Kidney (tissue), 14 donors: Measurements from ENCODE around the gene PPL. TPM values are rescaled to one million over a fixed set of nuclear protein-coding genes. Genes with fewer than 3 reads are reported as not detected.

Experiments
- DNase-seq, 5 donors: peaks; one replicate each; pipeline ENCODE4 v3.0.0-alpha.2; 2013 to 2020
- FAIRE-seq: peaks from 2 replicates; lab custom pipeline; 2012; peaks lifted over from hg19 to GRCh38; lab: Jason Lieb, UNC
- H3K27ac ChIP-seq, 2 donors: one replicate each; pipeline ENCODE4 v1.7.0; 2013; ENCODE audit warnings: low read depth in 2 of 2, low read length in 2 of 2, inconsistent platforms in 1 of 2
- H3K27me3 ChIP-seq: one replicate; pipeline ENCODE4 v1.7.1; 2013; ENCODE audit warnings: low read length, inconsistent platforms; ENCODE audit not compliant: control insufficient read depth, insufficient read depth
- H3K36me3 ChIP-seq, 3 donors: one replicate each; pipeline versions ENCODE4 v1.7.0 to v1.7.1; 2013; ENCODE audit warnings: low read length in 3 of 3, control low read depth in 1 of 3, inconsistent platforms in 1 of 3; ENCODE audit not compliant: insufficient read depth in 3 of 3, control insufficient read depth in 2 of 3
- H3K4me1 ChIP-seq, 3 donors: one replicate each; pipeline versions ENCODE4 v1.7.0 to v1.7.1; 2013; ENCODE audit warnings: low read length in 3 of 3, inconsistent platforms in 1 of 3, low read depth in 1 of 3; ENCODE audit not compliant: control insufficient read depth in 2 of 3, insufficient read depth in 2 of 3
- H3K4me3 ChIP-seq, 3 donors: one replicate each; pipeline versions ENCODE4 v1.7.0 to v1.8.1; 2013; ENCODE audit warnings: low read length in 3 of 3, control low read depth in 1 of 3, inconsistent platforms in 1 of 3
- H3K9ac ChIP-seq, 3 donors: one replicate each; pipeline versions ENCODE4 v1.7.0 to v1.7.1; 2013; ENCODE audit warnings: low read length in 3 of 3, control low read depth in 1 of 3, inconsistent platforms in 1 of 3
- H3K9me3 ChIP-seq, 3 donors: one replicate each; pipeline versions ENCODE4 v1.7.0 to v1.7.1; 2013; ENCODE audit warnings: low read length in 3 of 3, control low read depth in 1 of 3, inconsistent platforms in 1 of 3; ENCODE audit not compliant: control insufficient read depth in 2 of 3, insufficient read depth in 1 of 3
- intact Hi-C: fragments of 100-400 bp; cut with DNase I; formaldehyde crosslinking; loops from one replicate; pipeline ENCODE4 v1.11.1; 2022
- polyA plus RNA-seq: library from polyadenylated mRNA; stranded (reverse); fragments of 350-450 nt; fragmentation: Illumina TruSeq; extraction: RNeasy Lipid Tissue Mini Kit (QIAGEN cat#74804); gene quantifications from one replicate; pipeline ENCODE4 v1.2.3, GENCODE V29; 2014; ENCODE audit warnings: low read depth, low replicate concordance; ENCODE audit not compliant: insufficient read depth
- total RNA-seq: library from RNA; stranded (reverse); fragmentation: NEBNext Ultra II Directional; extraction: Animal tissue kit (Norgen Biotek cat#: 25700); gene quantifications from one replicate; pipeline ENCODE4 v1.2.1, GENCODE V29; 2021
- TF ChIP-seq, protein P1 (sequence below): IDR thresholded peaks from 3 replicates; pipeline ENCODE4 v1.5.1; 2012; ENCODE audit warnings: mild to moderate bottlenecking, moderate library complexity, borderline replicate concordance; ENCODE audit not compliant: insufficient read depth; ENCODE audit errors: extremely low read depth
- donor health status: control.
- donor health status: control.
- donor health status: control.
- donor health status: control.
- donor health status: control.
- donor health status: DM: yes; HTN: yes; CAD: no.
- donor health status: Normal renal cell carcinoma (clear cell type).

The PPL gene
- total and polyA plus RNA-seq, 2 donors from 2014 or later: 7.7 to 78.4 TPM

GRCh38 chr16:4832698-4833343 is 104.1 kb downstream of the PPL start:
- H3K27ac ChIP-seq: no peak overlapping the region
- no peak overlapping the region for H3K9ac ChIP-seq
- peaks cover 9 to 53% (median 36%) of the 10 kb centered on the region in 3 donors for H3K36me3 ChIP-seq
- TF ChIP-seq, protein P1, sequence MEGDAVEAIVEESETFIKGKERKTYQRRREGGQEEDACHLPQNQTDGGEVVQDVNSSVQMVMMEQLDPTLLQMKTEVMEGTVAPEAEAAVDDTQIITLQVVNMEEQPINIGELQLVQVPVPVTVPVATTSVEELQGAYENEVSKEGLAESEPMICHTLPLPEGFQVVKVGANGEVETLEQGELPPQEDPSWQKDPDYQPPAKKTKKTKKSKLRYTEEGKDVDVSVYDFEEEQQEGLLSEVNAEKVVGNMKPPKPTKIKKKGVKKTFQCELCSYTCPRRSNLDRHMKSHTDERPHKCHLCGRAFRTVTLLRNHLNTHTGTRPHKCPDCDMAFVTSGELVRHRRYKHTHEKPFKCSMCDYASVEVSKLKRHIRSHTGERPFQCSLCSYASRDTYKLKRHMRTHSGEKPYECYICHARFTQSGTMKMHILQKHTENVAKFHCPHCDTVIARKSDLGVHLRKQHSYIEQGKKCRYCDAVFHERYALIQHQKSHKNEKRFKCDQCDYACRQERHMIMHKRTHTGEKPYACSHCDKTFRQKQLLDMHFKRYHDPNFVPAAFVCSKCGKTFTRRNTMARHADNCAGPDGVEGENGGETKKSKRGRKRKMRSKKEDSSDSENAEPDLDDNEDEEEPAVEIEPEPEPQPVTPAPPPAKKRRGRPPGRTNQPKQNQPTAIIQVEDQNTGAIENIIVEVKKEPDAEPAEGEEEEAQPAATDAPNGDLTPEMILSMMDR: no peak
- no peak overlapping the region for H3K4me3 ChIP-seq
- DNase-seq: no peak
- no peaks in the 10 kb centered on the region for H3K9me3 ChIP-seq
- FAIRE-seq: no peak
- H3K27me3 ChIP-seq: no peaks in the 10 kb centered on the region
- intact Hi-C loops: no loop called here
- H3K4me1 ChIP-seq: no peaks in the 10 kb centered on the region

Other genes with a start within 250 kb of the PPL start
- 30.6 TPM for gene NUDT16L1, start 243.6 kb downstream of the PPL start, total RNA-seq
- gene NUDT16L1, start 243.6 kb downstream of the PPL start, polyA plus RNA-seq: 69.4 TPM
- gene ANKS3, start 202.9 kb downstream of the PPL start, total RNA-seq: 27.6 TPM
- gene ANKS3, start 202.9 kb downstream of the PPL start, polyA plus RNA-seq: 20.7 TPM
- 1.8 TPM for gene DNAAF8, start 202.6 kb downstream of the PPL start, total RNA-seq
- 4.0 TPM for gene DNAAF8, start 202.6 kb downstream of the PPL start, polyA plus RNA-seq
- 18.3 TPM for gene ZNF500, start 170.0 kb downstream of the PPL start, total RNA-seq
- 4.9 TPM for gene ZNF500, start 170.0 kb downstream of the PPL start, polyA plus RNA-seq
- not detected for gene SEPTIN12, start 148.8 kb downstream of the PPL start, total RNA-seq
- gene SEPTIN12, start 148.8 kb downstream of the PPL start, polyA plus RNA-seq: not detected
- 36.5 TPM for gene SMIM22, start 141.8 kb downstream of the PPL start, total RNA-seq
- gene SMIM22, start 141.8 kb downstream of the PPL start, polyA plus RNA-seq: 74.2 TPM
- gene ROGDI, start 134.5 kb downstream of the PPL start, total RNA-seq: 20.8 TPM
- 86.1 TPM for gene ROGDI, start 134.5 kb downstream of the PPL start, polyA plus RNA-seq
- 119 TPM for gene GLYR1, start 89.9 kb downstream of the PPL start, total RNA-seq
- 47.9 TPM for gene GLYR1, start 89.9 kb downstream of the PPL start, polyA plus RNA-seq
- 28.6 TPM for gene UBN1, start 89.7 kb downstream of the PPL start, total RNA-seq
- gene UBN1, start 89.7 kb downstream of the PPL start, polyA plus RNA-seq: 6.1 TPM
- gene SEC14L5, start 21.2 kb upstream of the PPL start, total RNA-seq: 0.16 TPM
- gene SEC14L5, start 21.2 kb upstream of the PPL start, polyA plus RNA-seq: 0.13 TPM
- gene NAGPA, start 96.8 kb upstream of the PPL start, total RNA-seq: 13.8 TPM
- 14.5 TPM for gene NAGPA, start 96.8 kb upstream of the PPL start, polyA plus RNA-seq
- gene C16orf89, start 128.8 kb upstream of the PPL start, total RNA-seq: 5.4 TPM
- 68.4 TPM for gene C16orf89, start 128.8 kb upstream of the PPL start, polyA plus RNA-seq
- gene ALG1, start 134.7 kb upstream of the PPL start, total RNA-seq: 23.4 TPM
- 26.4 TPM for gene ALG1, start 134.7 kb upstream of the PPL start, polyA plus RNA-seq
- 12.8 TPM for gene EEF2KMT, start 160.6 kb upstream of the PPL start, total RNA-seq
- 11.1 TPM for gene EEF2KMT, start 160.6 kb upstream of the PPL start, polyA plus RNA-seq